SK-N-SH treated with all-trans-retinoic acid at 6 μM for 48 hours (cell line): ENCODE results near the gene NR2E1.

Source experiments
- ARNTL ChIP-seq: fragments of 450-650 bp; formaldehyde crosslinking; IDR thresholded peaks from 2 replicates; pipeline ENCODE4 v1.5.0; 2020; ENCODE audit warnings: low read depth, mild to moderate bottlenecking, moderate library complexity, borderline replicate concordance
- RARB ChIP-seq: fragments of 250-450 bp; sonication (Bioruptor Pico); IDR thresholded peaks from 2 replicates; pipeline ENCODE4 v1.8.0; 2021; ENCODE audit warnings: mild to moderate bottlenecking, moderate library complexity
- ZFP3 ChIP-seq: fragments of 250-450 bp; sonication (Bioruptor Pico); IDR thresholded peaks from 2 replicates; pipeline ENCODE4 v1.5.0; 2020; ENCODE audit warnings: mild to moderate bottlenecking, moderate library complexity
- ZNF8 ChIP-seq: fragments of 450-650 bp; formaldehyde crosslinking; IDR thresholded peaks from 2 replicates; pipeline ENCODE4 v1.5.0; 2020; ENCODE audit warnings: mild to moderate bottlenecking, moderate library complexity

GRCh38 chr6:108130262-108130661 lies 35.6 kb upstream of the NR2E1 start:
- TF ChIP-seq ZNF8 (CRISPR knock-in tag), result no peak
- TF ChIP-seq ZFP3 (CRISPR knock-in tag), result no peak
- TF ChIP-seq ARNTL (CRISPR knock-in tag), result no peak
- TF ChIP-seq RARB (CRISPR knock-in tag), result no peak
